ENCODE data around the gene CUX1. TPM values are rescaled to one million over a fixed set of nuclear protein-coding genes. Genes with fewer than 3 reads are reported as not detected.

Gene CUX1
- total RNA-seq, 2 experiments from 2014 or later, result 35.6 to 38.0 TPM

DNA sequence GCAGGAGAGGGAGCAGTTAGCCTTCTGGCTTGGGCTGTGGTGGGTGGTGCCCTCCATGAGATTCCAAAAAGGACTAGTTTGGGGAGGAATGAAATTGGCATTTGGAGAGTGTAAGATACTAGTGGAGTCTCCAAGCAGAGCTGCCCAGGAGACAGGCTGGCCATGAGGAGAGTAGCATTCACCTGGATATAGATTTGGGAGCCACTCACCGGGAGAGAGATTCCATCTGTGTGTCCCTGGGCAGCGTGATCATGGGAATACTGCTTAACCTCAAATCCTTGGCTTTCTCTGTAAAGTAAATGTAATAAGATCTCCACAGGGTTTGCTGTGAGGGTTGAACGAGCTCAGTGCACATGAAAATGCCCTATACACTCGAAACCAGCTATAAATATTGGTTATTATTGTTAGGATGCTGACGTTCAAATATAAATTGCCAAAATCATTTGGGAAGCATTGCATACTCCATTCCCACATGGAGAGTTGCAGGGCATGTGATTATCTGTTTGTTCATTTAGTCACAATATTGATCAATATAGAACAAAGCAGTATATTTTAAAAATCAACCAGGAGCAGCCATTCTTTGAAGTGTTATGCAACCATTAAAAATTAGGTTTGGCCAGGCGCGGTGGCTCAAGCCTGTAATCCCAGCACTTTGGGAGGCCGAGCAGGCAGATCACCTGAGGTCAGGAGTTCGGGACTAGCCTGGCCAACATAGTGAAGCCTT, 143.7 kb downstream of the CUX1 start:
- ATAC-seq (ENCODE audit: poor library complexity), result no peak
- no peak overlapping the region for H3K4me3 Mint-ChIP-seq
- no peak overlapping the region for H3K27ac ChIP-seq (ENCODE audit: low read depth in 1 of 2, low read length in 2 of 2)
- H3K27me3 Mint-ChIP-seq, result no peaks in the 10 kb centered on the region
- H3K4me1 Mint-ChIP-seq (ENCODE audit: low read depth), result no peaks in the 10 kb centered on the region
- H3K27me3 ChIP-seq (ENCODE audit: control insufficient read depth in 1 of 2, insufficient read depth in 2 of 2, low read length in 2 of 2), result no peaks in the 10 kb centered on the region
- no peaks in the 10 kb centered on the region for H3K4me1 ChIP-seq (ENCODE audit: insufficient read depth, low read length)
- TF ChIP-seq, protein P1, sequence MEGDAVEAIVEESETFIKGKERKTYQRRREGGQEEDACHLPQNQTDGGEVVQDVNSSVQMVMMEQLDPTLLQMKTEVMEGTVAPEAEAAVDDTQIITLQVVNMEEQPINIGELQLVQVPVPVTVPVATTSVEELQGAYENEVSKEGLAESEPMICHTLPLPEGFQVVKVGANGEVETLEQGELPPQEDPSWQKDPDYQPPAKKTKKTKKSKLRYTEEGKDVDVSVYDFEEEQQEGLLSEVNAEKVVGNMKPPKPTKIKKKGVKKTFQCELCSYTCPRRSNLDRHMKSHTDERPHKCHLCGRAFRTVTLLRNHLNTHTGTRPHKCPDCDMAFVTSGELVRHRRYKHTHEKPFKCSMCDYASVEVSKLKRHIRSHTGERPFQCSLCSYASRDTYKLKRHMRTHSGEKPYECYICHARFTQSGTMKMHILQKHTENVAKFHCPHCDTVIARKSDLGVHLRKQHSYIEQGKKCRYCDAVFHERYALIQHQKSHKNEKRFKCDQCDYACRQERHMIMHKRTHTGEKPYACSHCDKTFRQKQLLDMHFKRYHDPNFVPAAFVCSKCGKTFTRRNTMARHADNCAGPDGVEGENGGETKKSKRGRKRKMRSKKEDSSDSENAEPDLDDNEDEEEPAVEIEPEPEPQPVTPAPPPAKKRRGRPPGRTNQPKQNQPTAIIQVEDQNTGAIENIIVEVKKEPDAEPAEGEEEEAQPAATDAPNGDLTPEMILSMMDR (IDR thresholded peaks at IDR 0.05), result no peak
- no peaks in the 10 kb centered on the region for H3K36me3 Mint-ChIP-seq (ENCODE audit: low read depth)
- H3K27ac Mint-ChIP-seq, result no peak overlapping the region
- intact Hi-C loops (cut with DNase I, micrococcal nuclease), result no loop called here
- no peaks in the 10 kb centered on the region for H3K9me3 Mint-ChIP-seq
- POLR2A ChIA-PET, result no interaction called here
- H3K36me3 ChIP-seq (ENCODE audit: insufficient read depth, low read length), result no peaks in the 10 kb centered on the region
- no peak overlapping the region for H3K4me3 ChIP-seq (ENCODE audit: low read length)
- no peaks in the 10 kb centered on the region for H3K9me3 ChIP-seq (ENCODE audit: control insufficient read depth in 1 of 2, insufficient read depth in 1 of 2, low read length in 2 of 2)
- CTCF ChIA-PET, result interaction anchor here (0.6 kb wide), 1 partner anchor 16 kb away, joined by 3 read pairs; no protein-coding TSS in a partner anchor
- no peak for DNase-seq

DNA sequence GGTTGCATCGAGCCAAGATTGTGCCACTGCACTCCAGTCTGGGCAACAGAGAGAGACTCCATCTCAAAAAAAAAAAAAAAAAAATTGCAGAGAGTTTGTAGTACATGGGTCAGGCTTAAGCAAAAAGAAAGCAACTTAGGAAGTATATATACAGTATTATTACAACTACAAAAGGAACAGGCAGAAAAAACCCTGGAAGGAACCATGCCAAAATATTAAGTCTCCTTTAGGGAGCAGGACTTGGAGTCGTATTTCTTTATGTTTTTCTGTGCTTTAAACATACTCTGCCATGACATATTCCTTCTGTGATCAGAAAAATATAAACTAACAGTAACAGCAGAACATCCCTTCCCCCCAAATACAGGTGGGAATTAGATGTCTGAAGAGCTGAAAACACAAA, 144.4 kb downstream of the CUX1 start:
- no peaks in the 10 kb centered on the region for H3K9me3 ChIP-seq (ENCODE audit: control insufficient read depth in 1 of 2, insufficient read depth in 1 of 2, low read length in 2 of 2)
- Mint-ChIP-seq H3K36me3 (ENCODE audit: low read depth) (no peaks in the 10 kb centered on the region), H3K27ac (no peak overlapping the region), H3K4me3 (no peak overlapping the region), H3K9me3 (no peaks in the 10 kb centered on the region), H3K4me1 (ENCODE audit: low read depth) (no peaks in the 10 kb centered on the region), H3K27me3 (no peaks in the 10 kb centered on the region)
- DNase-seq (no peak), ATAC-seq (ENCODE audit: poor library complexity) (no peak)
- no peak overlapping the region for H3K4me3 ChIP-seq (ENCODE audit: low read length)
- intact Hi-C loops (cut with DNase I, micrococcal nuclease), result no loop called here
- no peaks in the 10 kb centered on the region for H3K36me3 ChIP-seq (ENCODE audit: insufficient read depth, low read length)
- ChIA-PET CTCF (no interaction called here), POLR2A (no interaction called here)
- TF ChIP-seq, protein P1 (IDR thresholded peaks at IDR 0.05), result no peak
- no peak overlapping the region for H3K27ac ChIP-seq (ENCODE audit: low read depth in 1 of 2, low read length in 2 of 2)
- H3K27me3 ChIP-seq (ENCODE audit: control insufficient read depth in 1 of 2, insufficient read depth in 2 of 2, low read length in 2 of 2), result no peaks in the 10 kb centered on the region
- no peaks in the 10 kb centered on the region for H3K4me1 ChIP-seq (ENCODE audit: insufficient read depth, low read length)

DNA sequence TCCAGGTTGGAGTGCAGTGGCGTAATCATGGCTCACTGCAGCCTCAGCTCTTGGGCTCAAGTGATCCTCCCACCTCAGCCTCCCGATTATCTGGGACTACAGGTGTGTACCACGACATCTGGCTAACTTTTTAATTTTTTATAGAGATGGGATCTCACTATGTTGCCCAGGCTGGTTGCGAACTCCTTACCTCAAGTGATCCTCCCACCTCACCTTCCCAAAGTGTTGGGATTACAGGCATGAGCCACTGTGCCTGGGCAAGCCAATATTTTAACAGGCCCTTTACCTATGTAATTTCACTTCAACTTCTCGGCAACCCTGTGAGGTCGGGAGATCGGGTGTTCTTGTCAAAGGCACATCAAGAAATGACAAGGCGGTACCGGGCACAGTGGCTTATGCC, 146.3 kb downstream of the CUX1 start:
- DNase-seq, result no peak
- ChIA-PET CTCF (no interaction called here), POLR2A (no interaction called here)
- Mint-ChIP-seq H3K4me1 (ENCODE audit: low read depth) (no peaks in the 10 kb centered on the region), H3K4me3 (no peak overlapping the region), H3K27me3 (no peaks in the 10 kb centered on the region), H3K27ac (no peak overlapping the region), H3K9me3 (no peaks in the 10 kb centered on the region), H3K36me3 (ENCODE audit: low read depth) (no peaks in the 10 kb centered on the region)
- Histone ChIP-seq H3K27me3 (ENCODE audit: control insufficient read depth in 1 of 2, insufficient read depth in 2 of 2, low read length in 2 of 2) (no peaks in the 10 kb centered on the region), H3K4me3 (ENCODE audit: low read length) (no peak overlapping the region), H3K9me3 (ENCODE audit: control insufficient read depth in 1 of 2, insufficient read depth in 1 of 2, low read length in 2 of 2) (no peaks in the 10 kb centered on the region), H3K27ac (ENCODE audit: low read depth in 1 of 2, low read length in 2 of 2) (no peak overlapping the region), H3K4me1 (ENCODE audit: insufficient read depth, low read length) (no peaks in the 10 kb centered on the region), H3K36me3 (ENCODE audit: insufficient read depth, low read length) (no peaks in the 10 kb centered on the region)
- intact Hi-C loops (cut with DNase I, micrococcal nuclease), result no loop called here
- TF ChIP-seq, protein P1 (IDR thresholded peaks at IDR 0.05), result no peak
- ATAC-seq (ENCODE audit: poor library complexity), result no peak
